Colon (tissue), 2 donors: ENCODE data around the gene MOGAT2.
"Not testable (repeated sequence)": the region's sequence is repeated elsewhere in the genome, so short reads cannot be mapped to it uniquely, and the experiment has no call there.

Experiments used
- FAIRE-seq: peaks from 2 replicates; lab custom pipeline; 2012; peaks lifted over from hg19 to GRCh38; lab: Jason Lieb, UNC
- donor health status: control.
- donor health status: control.

The MOGAT2 gene

GRCh38 chr11:75719340-75720239 lies 2.0 kb downstream of the MOGAT2 start:
- no peak for FAIRE-seq

GRCh38 chr11:75720639-75721038 lies 3.0 kb downstream of the MOGAT2 start:
- no peak for FAIRE-seq

GRCh38 chr11:75721852-75722668 lies 4.4 kb downstream of the MOGAT2 start:
- FAIRE-seq: no peak

GRCh38 chr11:75722669-75723042 lies 5.0 kb downstream of the MOGAT2 start:
- no peak for FAIRE-seq

- no peak for FAIRE-seq
These were observed 8.1 kb downstream of the MOGAT2 start for GRCh38 chr11:75725547-75726320.

- no peak for FAIRE-seq
These were observed 11.4 kb downstream of the MOGAT2 start for GRCh38 chr11:75728992-75729391.

- no peak for FAIRE-seq
These were observed 13.5 kb downstream of the MOGAT2 start for GRCh38 chr11:75731095-75731494.

- no peak for FAIRE-seq
These were observed 15.4 kb downstream of the MOGAT2 start for GRCh38 chr11:75733071-75733430.

- FAIRE-seq: no peak
These were observed 15.9 kb downstream of the MOGAT2 start for GRCh38 chr11:75733431-75734107.

GRCh38 chr11:75734491-75735180 lies 17.0 kb downstream of the MOGAT2 start:
- FAIRE-seq: no peak

GRCh38 chr11:75735181-75735845 lies 17.7 kb downstream of the MOGAT2 start:
- no peak for FAIRE-seq

GRCh38 chr11:75737314-75737713 lies 19.7 kb downstream of the MOGAT2 start:
- no peak for FAIRE-seq

- no peak for FAIRE-seq
These were observed 23.0 kb downstream of the MOGAT2 start for GRCh38 chr11:75740681-75741080.

GRCh38 chr11:75743159-75743558 lies 25.5 kb downstream of the MOGAT2 start:
- FAIRE-seq: not testable (repeated sequence)

GRCh38 chr11:75743711-75744563 lies 26.3 kb downstream of the MOGAT2 start:
- FAIRE-seq: no peak

- FAIRE-seq: no peak
These were observed 28.2 kb downstream of the MOGAT2 start for GRCh38 chr11:75745807-75746206.

- not testable (repeated sequence) for FAIRE-seq
These were observed 31.2 kb downstream of the MOGAT2 start for GRCh38 chr11:75748729-75749273.

- not testable (repeated sequence) for FAIRE-seq
These were observed 37.3 kb downstream of the MOGAT2 start for GRCh38 chr11:75754933-75755332.

- no peak for FAIRE-seq
These were observed 40.0 kb downstream of the MOGAT2 start for GRCh38 chr11:75757651-75758050.
